Keratinocyte (primary cell): ENCODE results near the gene PPHLN1.

Experiments used
- EZH2 ChIP-seq: IDR thresholded peaks from one replicate; pipeline ENCODE4 v1.6.1; 2012; ENCODE audit warnings: inconsistent platforms, mild to moderate bottlenecking, low read length, moderate library complexity
- TF ChIP-seq, protein P1 (sequence below), 3 experiments: IDR thresholded peaks in 1 of 3; conservative IDR thresholded peaks in 1 of 3; optimal IDR thresholded peaks in 1 of 3; 2 replicates in 2 of 3; 3 replicates in 1 of 3; pipeline versions ENCODE3 to v1.5.1; 2011; ENCODE audit warnings: low read length in 3 of 3, mild to moderate bottlenecking in 3 of 3, moderate library complexity in 2 of 3, control low read depth in 1 of 3, inconsistent platforms in 1 of 3; ENCODE audit not compliant: insufficient read depth in 2 of 3; ENCODE audit errors: extremely low read depth in 1 of 3

GRCh38 chr12:42420395-42420794, 94.4 kb downstream of the PPHLN1 start:
- TF ChIP-seq, protein P1, sequence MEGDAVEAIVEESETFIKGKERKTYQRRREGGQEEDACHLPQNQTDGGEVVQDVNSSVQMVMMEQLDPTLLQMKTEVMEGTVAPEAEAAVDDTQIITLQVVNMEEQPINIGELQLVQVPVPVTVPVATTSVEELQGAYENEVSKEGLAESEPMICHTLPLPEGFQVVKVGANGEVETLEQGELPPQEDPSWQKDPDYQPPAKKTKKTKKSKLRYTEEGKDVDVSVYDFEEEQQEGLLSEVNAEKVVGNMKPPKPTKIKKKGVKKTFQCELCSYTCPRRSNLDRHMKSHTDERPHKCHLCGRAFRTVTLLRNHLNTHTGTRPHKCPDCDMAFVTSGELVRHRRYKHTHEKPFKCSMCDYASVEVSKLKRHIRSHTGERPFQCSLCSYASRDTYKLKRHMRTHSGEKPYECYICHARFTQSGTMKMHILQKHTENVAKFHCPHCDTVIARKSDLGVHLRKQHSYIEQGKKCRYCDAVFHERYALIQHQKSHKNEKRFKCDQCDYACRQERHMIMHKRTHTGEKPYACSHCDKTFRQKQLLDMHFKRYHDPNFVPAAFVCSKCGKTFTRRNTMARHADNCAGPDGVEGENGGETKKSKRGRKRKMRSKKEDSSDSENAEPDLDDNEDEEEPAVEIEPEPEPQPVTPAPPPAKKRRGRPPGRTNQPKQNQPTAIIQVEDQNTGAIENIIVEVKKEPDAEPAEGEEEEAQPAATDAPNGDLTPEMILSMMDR (optimal IDR thresholded peaks at IDR 0.05 in 1 of 3, IDR thresholded peaks at IDR 0.05 in 1 of 3, conservative IDR thresholded peaks at IDR 0.05 in 1 of 3; ENCODE audit: extremely low read depth in 1 of 3, insufficient read depth in 2 of 3, low read length in 3 of 3), result no peak
- no peak for TF ChIP-seq EZH2
